GM21723 (cell line): ENCODE results near the gene HIPK4.
"Not testable (repeated sequence)": the region's sequence is repeated elsewhere in the genome, so short reads cannot be mapped to it uniquely, and the experiment has no call there.

Experiments used
- ATAC-seq: cut with Tn5 transposase; IDR thresholded peaks from one replicate; pipeline ENCODE4 v1.9.1; 2021; ENCODE audit warnings: mild to moderate bottlenecking, moderate library complexity; ENCODE audit not compliant: unreplicated experiment

Gene HIPK4

DNA sequence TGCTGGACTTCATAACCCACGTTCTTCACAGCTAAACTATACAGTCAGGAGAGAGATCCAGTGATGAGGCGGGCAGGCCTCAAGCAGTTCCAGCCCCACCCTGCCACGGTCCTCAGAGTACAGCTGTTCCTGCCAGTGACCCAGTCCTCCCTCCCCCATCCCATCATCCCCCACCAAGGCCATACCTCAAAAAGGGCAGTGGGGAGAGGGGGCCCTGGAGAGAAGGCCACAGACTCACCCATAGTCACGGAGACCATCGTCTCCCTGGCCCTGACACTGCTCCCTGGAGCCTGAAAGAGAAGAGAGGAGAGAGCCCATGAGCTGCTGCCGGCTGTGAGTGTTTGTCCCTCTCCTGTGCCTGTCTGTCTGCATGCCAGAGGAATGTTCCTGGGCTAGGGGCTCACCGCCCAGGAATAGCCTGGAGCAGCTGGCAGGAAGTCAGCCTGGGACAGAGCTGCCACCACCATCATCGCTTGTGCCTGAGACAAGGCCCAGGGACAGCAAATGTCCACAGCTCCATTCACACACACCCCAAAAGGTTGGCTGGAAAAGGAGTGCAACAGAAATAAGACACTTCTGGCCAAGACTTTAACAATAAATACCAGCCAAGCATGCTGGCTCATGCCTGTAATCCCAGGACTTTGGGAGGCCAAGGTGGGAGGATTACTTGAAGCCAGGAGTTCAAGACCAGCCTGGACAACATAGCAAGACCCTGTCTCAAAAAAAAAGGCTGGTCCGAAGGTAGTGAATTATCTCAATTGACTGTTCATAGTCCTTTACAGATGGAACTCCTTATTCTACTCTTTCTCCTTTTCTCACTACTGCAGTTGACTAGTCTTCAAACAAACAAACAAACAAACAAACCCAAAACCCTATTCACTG, 48.1 kb downstream of the HIPK4 start:
- no peak for ATAC-seq

DNA sequence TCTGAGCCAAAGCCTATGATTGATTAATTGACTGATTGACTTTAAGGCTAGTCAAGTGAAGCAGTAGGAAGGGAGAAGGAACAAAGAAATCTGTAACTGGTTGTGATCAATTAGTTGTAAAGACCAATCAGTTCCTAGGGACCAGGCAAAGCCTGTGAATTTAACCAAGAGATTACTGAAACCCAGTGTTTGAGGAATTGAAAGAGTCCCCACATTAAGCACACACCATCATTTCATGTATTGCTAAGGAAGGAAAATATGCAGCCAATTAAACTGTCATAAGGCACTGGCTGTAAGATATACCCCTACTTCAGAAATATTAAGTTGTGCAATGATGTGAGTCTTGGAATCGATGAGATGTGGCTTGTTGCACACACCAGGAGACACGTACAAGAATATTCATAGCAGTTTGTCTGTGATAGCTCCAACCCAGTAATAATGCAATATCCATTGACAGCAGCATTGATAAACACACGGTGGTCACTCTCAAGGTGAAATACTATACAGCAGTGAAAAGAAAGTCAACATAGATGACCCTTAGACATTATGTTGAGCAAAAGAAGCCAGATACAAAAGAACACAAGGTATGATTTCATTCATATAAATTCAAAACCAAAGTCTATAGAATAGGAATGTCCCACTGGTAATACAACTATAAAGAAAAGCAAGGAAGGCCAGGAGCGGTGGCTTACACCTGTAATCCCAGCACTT, 50.8 kb downstream of the HIPK4 start:
- ATAC-seq = no peak

DNA sequence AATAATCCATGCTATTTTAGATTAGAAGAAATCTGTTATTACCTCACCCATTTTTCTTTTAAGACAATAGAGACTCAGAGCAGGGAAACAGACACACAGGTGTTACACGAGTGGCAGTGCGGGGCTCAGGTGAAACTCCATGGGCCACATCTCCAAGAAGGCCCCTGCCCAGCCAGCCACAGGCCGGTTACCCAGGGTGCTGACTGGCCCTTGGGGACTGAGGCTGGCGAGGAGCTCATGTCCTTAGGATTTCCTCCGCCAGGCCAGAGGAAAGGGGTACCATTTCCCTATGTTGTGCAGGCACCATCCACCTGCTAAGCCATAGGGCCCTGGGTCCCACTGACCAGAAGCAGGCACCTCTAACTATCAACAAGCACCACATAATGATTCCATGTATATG, 52.4 kb downstream of the HIPK4 start:
- no peak for ATAC-seq

DNA sequence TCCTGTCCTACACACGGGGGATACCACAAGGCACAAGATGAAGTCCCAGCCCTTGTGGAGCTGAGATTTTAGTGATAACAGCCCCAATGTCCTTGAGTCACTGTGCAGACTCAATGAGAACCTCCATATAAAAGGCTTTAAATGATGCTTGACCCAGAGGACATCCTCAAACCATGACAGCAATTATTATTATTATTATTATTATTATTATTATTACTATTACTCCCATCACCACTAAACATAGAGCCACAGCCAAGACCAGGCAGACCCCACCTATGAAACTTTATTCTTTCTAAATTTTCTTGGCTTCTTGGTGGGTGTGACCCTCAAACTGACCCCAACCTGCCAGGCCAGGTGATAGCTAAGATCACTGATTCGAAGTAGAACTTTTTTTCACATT, 52.9 kb downstream of the HIPK4 start:
- no peak for ATAC-seq

DNA sequence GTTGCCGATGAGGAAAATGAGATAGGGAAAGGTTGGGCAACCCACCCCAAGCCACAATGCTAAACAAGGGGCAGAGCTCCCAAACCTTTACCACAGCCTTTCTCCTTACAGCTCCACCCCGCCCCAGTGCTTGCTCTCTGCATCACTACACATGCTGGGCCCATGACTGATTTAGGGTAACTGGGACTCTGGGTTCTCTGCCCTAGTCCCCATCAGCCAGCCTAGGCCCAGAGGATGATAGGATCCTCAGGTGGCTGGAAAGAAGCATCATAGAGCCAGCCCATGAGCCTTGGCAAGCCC, 53.4 kb downstream of the HIPK4 start:
- ATAC-seq = no peak

DNA sequence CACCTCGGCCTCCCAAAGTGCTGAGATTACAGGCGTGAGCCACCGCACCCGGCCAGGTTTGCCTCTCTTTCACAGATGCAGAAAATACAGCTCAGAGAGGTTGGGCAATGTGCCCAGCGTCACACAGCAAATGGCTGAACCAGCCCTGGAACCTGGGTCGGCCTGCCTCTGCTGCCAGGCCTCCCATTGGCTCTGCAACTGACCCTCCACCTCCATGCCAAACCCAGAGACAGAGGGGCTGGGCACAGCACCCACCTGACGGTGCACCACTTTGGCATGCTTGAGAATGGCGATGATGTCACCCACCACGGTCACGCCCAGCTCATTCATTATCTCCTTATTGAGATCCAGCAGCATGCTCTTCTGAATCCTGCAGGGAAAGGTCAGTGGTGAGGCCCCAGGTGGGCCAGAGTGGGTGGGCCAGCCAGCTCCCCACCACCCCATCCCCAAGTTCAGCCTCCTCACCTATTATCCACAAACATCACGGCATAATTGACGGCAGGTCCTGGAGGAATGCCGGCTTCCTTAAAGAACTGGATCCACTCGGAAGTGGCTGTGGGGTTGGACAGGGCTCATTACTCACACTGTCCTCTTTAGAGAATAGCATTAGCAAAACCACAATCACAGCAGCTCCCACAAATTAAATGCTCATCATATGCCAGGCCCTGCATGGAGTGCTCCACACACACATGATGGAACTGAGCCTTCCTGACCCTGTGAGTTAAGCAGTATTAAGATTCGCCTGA, 54.0 kb downstream of the HIPK4 start:
- no peak for ATAC-seq

DNA sequence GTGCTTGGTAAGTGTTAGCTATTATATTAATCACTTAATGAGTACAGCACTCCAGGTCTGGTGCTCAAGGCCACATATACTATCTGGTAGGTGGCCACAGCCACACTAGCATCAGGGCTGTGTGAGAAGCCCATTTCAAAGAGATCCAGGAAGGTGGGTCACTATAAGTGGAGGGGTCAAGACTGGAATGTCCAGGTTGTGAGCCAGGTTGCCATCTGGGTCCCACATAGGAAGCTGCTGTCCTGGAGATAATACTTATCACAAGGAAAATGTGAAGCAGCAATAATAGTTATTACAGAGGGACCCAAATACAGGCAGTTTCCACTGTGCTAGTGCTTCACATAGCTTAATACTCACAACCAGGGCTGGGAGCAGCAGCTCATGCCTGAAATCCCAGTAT, 54.9 kb downstream of the HIPK4 start:
- ATAC-seq = no peak

DNA sequence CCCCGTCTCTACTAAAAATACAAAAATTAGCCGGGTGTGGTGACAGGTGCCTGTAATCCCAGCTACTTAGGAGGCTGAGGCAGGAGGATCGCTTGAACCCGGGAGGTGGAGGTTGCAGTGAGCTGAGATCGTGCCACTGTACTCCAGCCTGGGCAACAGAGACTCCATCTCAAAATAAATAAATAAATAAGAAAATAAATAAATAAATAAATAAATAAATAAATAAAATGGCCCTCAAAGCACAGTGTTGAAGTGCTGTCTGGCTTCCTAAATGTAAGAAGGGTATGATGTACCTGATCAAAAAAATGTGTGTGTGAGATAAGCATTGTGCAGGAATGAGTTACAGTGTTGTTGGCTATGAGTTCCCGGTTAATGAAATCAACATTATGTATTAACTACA, 56.9 kb downstream of the HIPK4 start:
- not testable (repeated sequence) for ATAC-seq

DNA sequence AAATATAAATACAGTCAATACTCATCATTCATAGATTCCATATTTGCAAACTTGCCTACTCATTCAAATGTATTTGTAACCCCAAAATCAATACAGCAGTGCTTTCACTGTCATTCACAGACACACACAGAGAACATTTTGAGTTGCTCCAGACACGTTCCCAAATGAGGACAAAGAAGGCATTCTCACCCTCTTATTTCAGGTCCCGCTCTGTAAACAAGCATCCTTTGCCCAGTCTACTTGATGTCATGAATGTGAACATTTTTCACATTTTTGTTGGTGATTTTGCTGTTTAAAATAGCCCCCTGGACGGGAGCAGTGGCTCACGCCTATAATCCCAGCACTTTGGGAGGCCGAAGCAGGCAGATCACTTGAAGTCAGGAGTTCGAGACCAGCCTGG, 57.3 kb downstream of the HIPK4 start:
- no peak for ATAC-seq

DNA sequence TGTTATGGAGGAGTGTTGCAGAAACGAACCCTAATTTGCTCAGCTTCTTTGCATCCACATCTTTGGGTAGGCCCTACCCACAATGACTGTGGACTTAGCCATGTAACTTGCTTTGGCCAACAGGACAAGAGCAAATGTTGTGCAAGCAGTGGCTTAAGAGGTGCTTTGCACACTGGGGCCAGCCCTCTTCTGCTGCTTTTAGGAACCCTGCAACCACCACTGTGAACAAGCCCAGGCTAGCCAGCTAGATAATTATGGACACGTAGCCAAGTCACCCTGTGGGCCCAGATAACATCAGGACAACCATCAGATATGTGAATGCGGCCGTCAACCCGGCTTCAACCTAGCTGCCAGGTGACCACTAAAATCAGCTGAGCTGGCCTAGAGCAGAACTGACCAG, 58.9 kb downstream of the HIPK4 start:
- no peak for ATAC-seq
